Measurements from ENCODE around the gene SDR42E1.
"Not testable (repeated sequence)": the region's sequence is repeated elsewhere in the genome, so short reads cannot be mapped to it uniquely, and the experiment has no call there.

Gene SDR42E1

GRCh38 chr16:82037251-82037650, 26.0 kb upstream of the SDR42E1 start:
- DNase-seq, result no peak

- no peak for DNase-seq
These were observed 23.8 kb upstream of the SDR42E1 start, which contains the start of gene HSD17B2 for GRCh38 chr16:82034981-82035612. Gene HSD17B2 (plus strand): TSS chr16:82035253. CDS start chr16:82035425, 172 bp downstream.

DNA sequence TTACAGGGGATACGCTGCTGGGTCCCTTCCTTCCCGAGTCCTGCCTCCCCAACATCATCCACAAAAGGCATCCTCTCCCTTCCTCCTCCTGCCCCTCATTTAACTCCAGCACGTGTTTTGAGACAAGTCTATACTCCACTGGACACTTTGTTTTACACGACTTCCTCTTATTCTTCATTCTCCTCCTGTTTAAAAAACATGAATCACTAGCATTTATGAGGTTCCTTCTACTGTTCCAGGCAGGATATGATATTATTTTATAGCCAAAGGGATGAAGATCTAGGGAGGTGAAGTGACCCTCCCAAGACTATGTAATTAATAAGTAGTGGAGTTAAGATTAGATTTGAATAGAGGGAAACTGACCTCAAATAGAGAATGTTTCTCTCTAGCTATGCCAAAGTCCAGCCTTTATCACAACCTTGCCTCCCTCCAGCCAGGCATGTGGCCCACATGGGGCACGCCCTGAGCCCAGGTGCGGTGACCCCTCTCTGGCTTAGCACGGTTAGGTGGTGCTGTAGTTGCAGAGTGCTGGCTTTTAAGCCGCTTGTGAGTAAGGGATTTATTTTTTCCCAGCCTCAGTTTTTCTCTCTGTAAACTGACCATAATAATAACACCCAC, 22.5 kb upstream of the SDR42E1 start:
- no peak for DNase-seq

GRCh38 chr16:82033006-82033405, 21.7 kb upstream of the SDR42E1 start:
- DNase-seq, result no peak

DNA sequence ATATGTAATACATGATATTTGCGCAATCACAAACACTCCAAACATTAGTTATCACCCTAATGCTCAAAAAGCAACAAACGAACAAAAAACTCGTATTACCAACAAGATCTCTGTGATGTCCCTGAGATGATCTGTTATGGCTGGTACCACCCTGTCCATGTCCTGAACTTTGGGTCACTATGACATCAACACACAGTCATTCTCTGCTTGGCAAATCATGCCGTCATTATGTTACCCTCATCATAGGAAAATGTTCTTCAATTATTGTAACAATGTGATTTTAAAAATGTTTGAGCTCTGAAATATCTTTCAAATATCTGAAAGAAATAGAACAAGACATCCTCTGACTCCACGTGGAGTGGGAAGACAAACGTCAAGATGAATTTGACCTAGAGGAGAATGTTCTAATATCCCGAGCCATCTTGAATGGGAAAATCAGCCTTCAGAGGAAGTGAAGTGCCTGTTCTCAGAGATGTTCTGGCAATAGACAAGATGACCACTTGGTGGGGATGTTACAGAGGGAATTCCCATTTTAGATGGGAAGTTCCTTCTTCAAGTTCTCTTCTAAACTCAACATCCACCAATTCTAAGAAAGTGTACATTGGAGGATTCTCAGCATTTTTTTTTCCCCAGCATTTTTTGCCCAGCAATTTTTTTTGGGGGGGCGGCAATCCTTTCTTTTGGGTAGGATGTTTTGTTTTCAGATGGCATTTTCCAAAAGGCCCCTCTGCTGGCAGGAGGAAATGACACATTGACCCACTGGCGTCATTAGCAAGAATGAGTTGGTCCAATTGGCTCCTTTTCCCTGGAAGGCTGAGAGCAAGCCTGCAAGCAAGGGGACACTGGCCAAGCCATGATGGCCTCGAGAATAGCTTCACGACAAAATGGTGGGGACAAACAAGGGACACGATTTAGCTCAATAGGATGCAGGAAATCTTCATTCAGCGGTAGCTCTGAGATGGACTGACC, 20.1 kb upstream of the SDR42E1 start:
- DNase-seq, result no peak

DNA sequence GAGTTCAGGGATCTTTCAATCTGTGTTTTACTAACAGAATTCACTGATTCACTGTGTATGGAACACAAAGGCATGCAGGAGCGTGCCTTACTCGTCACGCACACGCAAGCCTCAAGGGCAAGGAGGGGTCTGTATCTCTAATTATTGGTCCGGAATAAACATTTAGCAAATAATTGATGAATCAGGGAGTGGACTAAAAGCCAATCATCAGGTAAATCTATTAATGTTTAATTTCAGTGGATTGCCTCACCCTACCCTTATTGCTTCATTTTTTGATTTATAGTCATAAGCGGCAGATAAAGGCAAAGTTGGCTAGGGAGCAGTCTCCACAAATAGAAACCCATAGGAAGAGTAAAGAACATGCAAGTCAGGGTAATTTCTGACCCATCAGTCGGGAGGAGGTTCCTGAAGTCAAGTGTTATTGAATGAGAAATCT, 16.4 kb upstream of the SDR42E1 start:
- no peak for DNase-seq

DNA sequence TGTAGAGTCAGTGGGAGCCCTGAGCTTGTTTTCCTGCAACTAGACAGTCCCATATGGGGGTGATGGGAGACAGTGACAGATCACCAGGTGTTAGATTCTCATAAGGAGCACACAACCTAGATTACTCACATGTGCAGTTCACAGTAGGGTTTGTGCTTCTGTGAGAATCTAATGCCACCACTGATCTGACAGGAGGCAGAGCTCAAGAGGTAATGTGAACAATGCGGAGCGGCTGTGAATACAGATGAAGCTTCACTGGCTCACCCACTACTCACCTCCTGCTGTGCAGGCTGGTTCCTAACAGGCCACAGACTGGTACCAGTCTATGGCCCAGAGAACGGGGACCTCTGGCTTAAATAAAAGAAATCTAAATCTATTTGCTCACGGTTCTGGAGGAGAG, 13.6 kb upstream of the SDR42E1 start:
- DNase-seq, result no peak

GRCh38 chr16:82024316-82024715, 13.0 kb upstream of the SDR42E1 start:
- no peak for DNase-seq

GRCh38 chr16:82023206-82023605, 11.9 kb upstream of the SDR42E1 start:
- DNase-seq, result no peak

DNA sequence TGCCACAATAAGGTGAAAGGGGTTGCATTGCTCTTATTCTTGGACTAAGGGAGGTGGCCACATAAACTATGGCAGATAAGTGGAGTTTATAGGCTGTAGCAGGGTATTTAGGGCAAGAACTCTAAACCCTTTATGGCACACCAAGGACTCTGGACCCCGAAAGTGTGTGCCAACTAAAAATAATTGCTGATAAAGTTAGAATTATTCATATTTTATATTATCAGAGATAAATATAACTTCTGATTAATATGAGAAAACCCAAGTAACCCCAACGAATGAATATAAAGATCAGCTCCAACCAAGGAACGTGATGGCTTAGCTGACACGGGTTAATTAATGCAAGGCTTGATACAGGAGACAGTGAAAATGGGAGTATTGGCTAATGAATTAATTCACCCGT, 8.8 kb upstream of the SDR42E1 start:
- no peak for DNase-seq

DNA sequence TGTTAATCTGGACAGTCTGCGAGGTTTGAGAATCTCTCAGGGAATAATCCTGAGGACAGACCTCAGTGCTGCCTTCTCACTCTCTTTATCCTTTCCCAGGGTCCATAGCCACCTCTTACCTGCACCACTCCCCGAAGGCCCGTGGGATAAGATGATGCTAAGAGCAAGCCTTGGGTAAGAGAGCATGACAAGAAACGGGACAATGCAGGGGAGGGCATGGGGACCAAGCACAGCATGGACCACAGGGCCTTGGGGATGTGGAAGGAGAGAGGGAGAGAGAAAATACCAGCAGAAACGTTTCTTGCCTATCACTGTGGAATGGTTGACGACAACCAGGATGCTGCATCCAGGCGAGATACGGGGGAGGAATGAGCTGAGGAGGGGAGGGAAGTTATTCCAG, 8.3 kb upstream of the SDR42E1 start:
- no peak for DNase-seq

DNA sequence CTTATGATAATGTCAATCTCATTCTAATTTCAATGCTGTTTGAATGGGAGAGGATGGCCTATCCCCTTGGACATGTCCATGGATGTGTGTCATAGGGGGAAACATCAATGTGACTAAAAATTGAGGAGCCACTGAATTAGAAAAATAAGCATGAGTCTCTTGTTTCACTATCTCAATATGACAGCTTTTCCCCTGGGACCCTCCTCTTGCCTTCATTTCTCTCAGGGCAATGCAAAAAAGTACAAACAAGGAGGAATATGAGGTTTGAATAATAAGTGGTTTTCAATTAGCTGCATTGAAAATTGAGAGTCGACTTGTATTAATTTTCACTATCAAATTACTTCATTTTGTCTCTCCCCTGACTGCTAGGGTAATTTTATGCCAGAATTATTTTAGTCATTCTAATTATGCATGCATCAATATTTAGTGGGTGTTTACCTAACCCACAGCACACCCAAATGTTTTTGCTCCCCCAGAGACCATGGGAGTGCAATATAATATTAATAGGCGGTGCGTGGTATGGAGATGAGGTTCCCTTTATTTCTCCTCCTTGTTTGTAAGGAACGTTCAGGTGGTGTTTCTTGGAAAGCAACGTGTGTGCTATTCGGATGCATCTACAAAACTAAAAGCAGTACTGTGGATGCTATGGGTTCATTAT, 6.8 kb upstream of the SDR42E1 start:
- no peak for DNase-seq

DNA sequence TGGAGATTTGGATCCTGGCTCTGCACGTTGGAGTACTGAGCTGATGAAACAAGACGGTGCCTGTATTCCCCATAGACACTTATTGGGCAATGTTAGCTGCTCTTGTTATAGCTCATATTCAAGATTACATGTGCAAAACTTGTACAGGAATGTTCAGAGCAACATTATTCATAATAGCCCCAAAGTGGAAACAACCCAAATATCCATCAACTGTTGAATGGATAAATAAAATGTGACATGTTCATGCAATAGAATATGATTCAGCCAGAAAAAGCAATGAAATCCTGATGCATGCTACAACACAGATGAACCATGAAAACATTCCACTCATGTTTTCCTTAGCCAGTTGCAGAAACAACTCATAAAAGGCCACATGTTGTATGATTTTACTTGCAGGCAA, 5.7 kb upstream of the SDR42E1 start:
- no peak for DNase-seq

- DNase-seq, result no peak
These were observed 5.0 kb upstream of the SDR42E1 start for GRCh38 chr16:82016263-82016662.

- no peak for DNase-seq
These were observed 1.9 kb upstream of the SDR42E1 start for GRCh38 chr16:82013139-82013538.

DNA sequence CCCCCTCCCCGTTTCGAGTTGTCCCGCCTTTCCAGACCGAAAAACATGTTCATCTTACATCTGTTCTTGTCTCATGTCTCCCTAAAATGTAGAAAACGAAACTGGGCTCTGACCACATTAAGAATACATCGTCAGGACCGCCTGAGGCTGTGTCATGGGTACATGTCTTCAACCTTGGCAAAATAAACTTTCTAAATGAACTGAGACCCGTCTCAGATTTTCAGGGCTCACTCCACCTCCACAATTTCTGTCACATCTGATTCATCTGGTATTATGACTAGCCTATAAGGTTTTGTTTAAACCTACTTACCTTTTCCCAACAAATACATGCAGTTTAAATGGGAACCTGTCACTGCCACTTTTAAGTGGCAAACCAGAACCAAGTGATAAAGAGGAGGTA, 621 bp downstream of the SDR42E1 start:
- DNase-seq, result no peak

DNA sequence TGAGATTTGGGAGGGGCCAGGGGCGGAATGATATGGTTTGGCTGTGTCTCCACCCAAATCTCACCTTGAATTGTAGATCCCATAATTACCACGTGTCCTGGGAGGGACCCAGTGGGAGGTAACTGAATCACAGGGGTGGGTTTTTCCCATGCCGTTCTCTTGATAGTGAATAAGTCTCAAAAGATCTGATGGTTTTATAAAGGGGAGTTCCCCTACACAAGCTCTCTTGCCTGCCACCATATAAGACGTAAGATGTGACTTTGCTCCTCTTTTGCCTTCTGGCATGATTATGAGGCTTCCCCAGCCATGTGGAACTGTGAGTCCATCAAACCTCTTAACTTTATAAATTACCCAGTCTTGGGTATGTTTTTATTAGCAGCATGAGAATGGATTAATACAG, 1.5 kb downstream of the SDR42E1 start:
- DNase-seq, result not testable (repeated sequence)

DNA sequence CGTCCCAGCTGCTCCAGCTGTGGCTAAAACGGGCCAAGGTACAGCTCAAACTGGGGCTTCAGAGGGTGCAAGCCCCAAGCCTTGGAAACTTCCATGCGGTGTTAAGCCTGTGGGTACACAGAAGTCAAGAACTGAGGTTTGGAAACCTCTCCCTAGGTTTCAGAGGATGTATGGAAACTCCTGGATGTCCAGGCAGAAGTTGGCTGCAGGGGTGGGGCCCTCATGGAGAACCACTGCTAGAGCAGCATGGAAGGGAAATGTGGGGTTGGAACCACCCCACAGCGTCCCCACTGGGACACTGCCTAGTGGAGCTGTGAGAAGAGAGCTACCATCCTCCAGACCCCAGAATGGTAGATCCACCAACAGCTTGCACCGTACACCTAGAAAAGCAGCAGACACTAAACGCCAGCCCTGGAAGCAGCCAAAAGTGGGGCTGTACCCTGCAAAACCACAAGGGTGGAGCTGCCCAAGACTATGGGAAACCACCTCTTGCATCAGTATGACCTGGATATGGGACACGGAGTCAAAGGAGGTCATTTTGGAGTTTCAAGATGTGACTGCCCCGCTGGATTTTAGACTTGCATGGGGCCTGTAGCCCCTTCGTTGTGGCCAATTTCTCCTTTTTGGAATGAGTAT, 2.2 kb downstream of the SDR42E1 start:
- no peak for DNase-seq

DNA sequence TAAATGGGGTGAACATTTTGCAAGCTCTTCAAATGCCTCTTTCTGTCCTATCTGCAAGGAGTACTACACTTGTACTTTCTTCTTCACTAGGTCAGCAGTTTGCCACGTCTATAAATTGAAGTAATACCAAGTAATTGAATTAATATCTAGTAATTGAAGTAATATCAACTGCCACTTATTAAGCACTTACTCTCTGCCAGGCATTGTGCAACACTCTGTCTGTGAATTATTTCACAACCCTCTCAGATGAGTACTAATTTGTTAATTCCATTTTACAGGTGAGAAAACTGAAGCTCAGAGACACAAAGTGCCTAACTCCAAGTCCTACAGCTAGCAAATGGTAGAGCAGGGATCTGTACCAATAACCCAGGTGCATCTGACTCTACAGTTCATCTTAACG, 4.1 kb downstream of the SDR42E1 start:
- no peak for DNase-seq

DNA sequence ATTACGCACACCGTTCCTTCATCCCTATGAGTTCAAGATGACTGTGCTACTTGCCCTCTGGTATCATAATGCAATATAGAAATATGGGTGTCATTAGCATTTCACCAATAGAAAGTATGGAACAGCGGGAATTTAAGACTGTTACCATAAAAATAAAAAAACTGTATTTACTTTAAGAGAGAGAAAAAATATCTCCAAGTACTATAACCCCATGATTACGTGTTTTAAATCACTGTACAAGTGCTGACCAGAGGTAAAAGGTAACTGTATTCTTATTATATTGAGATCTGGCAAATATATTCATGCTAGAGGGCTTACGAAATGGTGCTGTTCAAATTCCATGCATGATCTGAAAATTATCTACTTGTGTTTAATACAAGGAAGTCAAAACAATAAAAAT, 5.2 kb downstream of the SDR42E1 start:
- DNase-seq, result no peak

- no peak for DNase-seq
These were observed 6.0 kb downstream of the SDR42E1 start for GRCh38 chr16:82005027-82005830.

DNA sequence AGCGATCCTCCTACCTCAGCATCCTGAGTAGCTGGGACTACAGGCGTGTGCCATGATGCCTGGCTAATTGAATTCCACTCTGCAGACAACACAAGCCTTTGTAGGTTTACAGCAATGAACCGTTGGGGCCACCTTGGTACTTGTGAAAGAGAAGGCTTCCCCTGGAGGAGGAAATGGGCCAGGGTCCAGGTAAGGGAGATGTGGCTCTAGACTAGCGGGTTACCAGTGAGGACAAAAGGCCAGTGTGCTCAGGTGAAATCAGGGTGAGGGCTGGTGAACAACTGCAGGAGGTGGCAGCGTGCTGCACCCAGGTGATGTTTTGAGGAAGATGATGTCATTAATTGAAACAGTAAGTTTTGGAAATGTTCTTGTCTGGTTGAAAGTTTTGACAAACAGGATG, 6.7 kb downstream of the SDR42E1 start:
- DNase-seq, result no peak

Data from NK-92 treated with Interleukin-12 subunit alpha and Interleukin-12 subunit beta, amount 100 ng/mL, for 24 hours (cell line).